HEK293T (cell line): ENCODE results near the gene OVOL2.

Source experiments
- ARNT ChIP-seq: fragments of 450-650 bp; IDR thresholded peaks from 2 replicates; pipeline ENCODE4 v1.6.1; 2017; ENCODE audit warnings: mild to moderate bottlenecking
- BHLHE40 ChIP-seq: fragments of 450-650 bp; IDR thresholded peaks from 2 replicates; pipeline ENCODE4 v1.6.1; 2016; ENCODE audit warnings: mild to moderate bottlenecking, moderate library complexity, borderline replicate concordance
- CTBP1 ChIP-seq: fragments of 450-650 bp; IDR thresholded peaks from 2 replicates; pipeline ENCODE4 v1.6.1; 2016; ENCODE audit warnings: borderline replicate concordance
- ELF4 ChIP-seq: fragments of 450-650 bp; IDR thresholded peaks from 2 replicates; pipeline ENCODE4 v1.6.1; 2017; ENCODE audit warnings: antibody characterized with exemption
- FOXA1 ChIP-seq: fragments of 450-650 bp; IDR thresholded peaks from 2 replicates; pipeline ENCODE4 v1.6.1; 2016; ENCODE audit warnings: mild to moderate bottlenecking
- FOXK2 ChIP-seq: fragments of 450-650 bp; IDR thresholded peaks from 2 replicates; pipeline ENCODE4 v1.6.1; 2016; ENCODE audit warnings: mild to moderate bottlenecking
- FOXM1 ChIP-seq: fragments of 450-650 bp; IDR thresholded peaks from 2 replicates; pipeline ENCODE4 v1.6.1; 2017; ENCODE audit warnings: mild to moderate bottlenecking, borderline replicate concordance
- HDGF ChIP-seq: fragments of 450-650 bp; IDR thresholded peaks from 2 replicates; pipeline ENCODE4 v1.6.1; 2017; ENCODE audit warnings: antibody characterized with exemption, borderline replicate concordance
- L3MBTL2 ChIP-seq: fragments of 450-650 bp; conservative IDR thresholded peaks from 2 replicates; pipeline ENCODE4 v1.6.1; 2016; ENCODE audit warnings: mild to moderate bottlenecking
- LEF1 ChIP-seq: fragments of 450-650 bp; IDR thresholded peaks from 2 replicates; pipeline ENCODE4 v1.6.1; 2017; ENCODE audit warnings: mild to moderate bottlenecking, borderline replicate concordance
- NFRKB ChIP-seq: fragments of 450-650 bp; IDR thresholded peaks from 2 replicates; pipeline ENCODE4 v1.6.1; 2016; ENCODE audit warnings: mild to moderate bottlenecking, moderate library complexity
- SP1 ChIP-seq: fragments of 450-650 bp; IDR thresholded peaks from 2 replicates; pipeline ENCODE4 v1.6.1; 2017
- TARDBP ChIP-seq: fragments of 450-650 bp; IDR thresholded peaks from 2 replicates; pipeline ENCODE4 v1.6.1; 2016

DNA sequence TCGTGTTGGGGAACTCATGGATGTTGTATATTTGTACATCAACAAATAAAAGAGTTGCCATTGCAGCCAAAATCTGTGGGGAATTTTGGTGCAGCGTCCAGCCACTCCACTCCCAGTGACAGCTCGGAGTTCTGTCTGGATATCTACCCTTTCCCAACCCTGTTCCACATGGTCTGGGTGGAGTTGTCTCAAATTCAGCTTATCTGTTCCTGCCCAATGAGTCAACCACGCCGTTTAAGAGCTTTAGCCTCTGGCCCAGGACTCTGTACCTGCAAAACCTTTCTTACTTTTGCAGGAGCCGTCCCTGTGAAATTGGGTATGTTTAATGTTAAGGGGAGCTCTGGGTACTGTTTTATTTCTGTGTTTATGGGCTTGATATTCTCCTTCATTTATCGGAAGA is 33.9 kb upstream of the OVOL2 start:
- TF ChIP-seq FOXA1, result no peak
- TF ChIP-seq LEF1, result no peak
- TF ChIP-seq SP1, result no peak
- TF ChIP-seq CTBP1, result no peak
- TF ChIP-seq BHLHE40, result no peak
- no peak for TF ChIP-seq FOXK2
- TF ChIP-seq L3MBTL2, result no peak
- TF ChIP-seq FOXM1, result no peak
- TF ChIP-seq HDGF, result no peak
- no peak for TF ChIP-seq TARDBP
- TF ChIP-seq ELF4, result no peak
- TF ChIP-seq NFRKB, result no peak
- no peak for TF ChIP-seq ARNT
